ENCODE measurements around the gene HES3. TPM values are rescaled to one million over a fixed set of nuclear protein-coding genes. Genes with fewer than 3 reads are reported as not detected.

Gene HES3
- total and polyA plus RNA-seq, 9 donors, result not detected

- Histone ChIP-seq H3K27ac (no peak overlapping the region), H3K36me3 (no peaks in the 10 kb centered on the region), H3K4me3 (no peak overlapping the region), H3K9me3 (no peaks in the 10 kb centered on the region), H3K4me1 (ENCODE audit: insufficient read depth) (no peaks in the 10 kb centered on the region), H3K27me3 (no peaks in the 10 kb centered on the region)
- DNase-seq, result no peak
- 73 to 82% (median 81%) methylated on average over 8 of the region's 8 CpGs for WGBS, 3 donors
- TF ChIP-seq CTCF (IDR thresholded peaks at IDR 0.05) (no peak), EP300 (IDR thresholded peaks at IDR 0.05) (no peak), POLR2A (IDR thresholded peaks at IDR 0.05) (no peak)
- intact Hi-C loops (cut with DNase I), result no loop called here
Measured at GRCh38 chr1:6270401-6270800, 26.4 kb downstream of the HES3 start.

GRCh38 chr1:6271006-6271405 is 27.0 kb downstream of the HES3 start:
- H3K36me3 ChIP-seq, result no peaks in the 10 kb centered on the region
- intact Hi-C loops (cut with DNase I), result no loop called here
- no peak for DNase-seq
- H3K27ac ChIP-seq, result no peak overlapping the region
- H3K4me1 ChIP-seq (ENCODE audit: insufficient read depth), result peaks cover 4% of the 10 kb centered on the region
- no peaks in the 10 kb centered on the region for H3K27me3 ChIP-seq
- WGBS, 3 donors, result 69 to 81% (median 80%) methylated on average over 4 of the region's 4 CpGs
- H3K4me3 ChIP-seq, result no peak overlapping the region
- H3K9me3 ChIP-seq, result no peaks in the 10 kb centered on the region
- TF ChIP-seq EP300 (IDR thresholded peaks at IDR 0.05) (no peak), POLR2A (IDR thresholded peaks at IDR 0.05) (no peak), CTCF (IDR thresholded peaks at IDR 0.05) (no peak)

GRCh38 chr1:6271554-6271953 is 27.6 kb downstream of the HES3 start:
- Histone ChIP-seq H3K27me3 (no peaks in the 10 kb centered on the region), H3K4me3 (no peak overlapping the region), H3K4me1 (ENCODE audit: insufficient read depth) (peaks cover 6% of the 10 kb centered on the region), H3K36me3 (no peaks in the 10 kb centered on the region), H3K9me3 (no peaks in the 10 kb centered on the region), H3K27ac (no peak overlapping the region)
- intact Hi-C loops (cut with DNase I), result no loop called here
- no peak for DNase-seq
- TF ChIP-seq EP300 (IDR thresholded peaks at IDR 0.05) (no peak), POLR2A (IDR thresholded peaks at IDR 0.05) (no peak)
- WGBS, 3 donors, result 79 to 91% (median 87%) methylated on average over 12 of the region's 12 CpGs

- TF ChIP-seq POLR2A (IDR thresholded peaks at IDR 0.05) (no peak), CTCF (IDR thresholded peaks at IDR 0.05) (no peak), EP300 (IDR thresholded peaks at IDR 0.05) (no peak)
- Histone ChIP-seq H3K27ac (no peak overlapping the region), H3K27me3 (no peaks in the 10 kb centered on the region), H3K4me1 (ENCODE audit: insufficient read depth) (peaks cover 6% of the 10 kb centered on the region), H3K9me3 (no peaks in the 10 kb centered on the region), H3K4me3 (no peak overlapping the region), H3K36me3 (no peaks in the 10 kb centered on the region)
- intact Hi-C loops (cut with DNase I), result no loop called here
- DNase-seq, result no peak
- 77 to 89% (median 88%) methylated on average over 9 of the region's 9 CpGs for WGBS, 3 donors
Measured at GRCh38 chr1:6272452-6272851, 28.5 kb downstream of the HES3 start.

GRCh38 chr1:6272868-6273267 is 28.9 kb downstream of the HES3 start:
- Histone ChIP-seq H3K4me1 (ENCODE audit: insufficient read depth) (peaks cover 6% of the 10 kb centered on the region), H3K4me3 (no peak overlapping the region), H3K27me3 (no peaks in the 10 kb centered on the region), H3K9me3 (no peaks in the 10 kb centered on the region), H3K27ac (no peak overlapping the region), H3K36me3 (no peaks in the 10 kb centered on the region)
- WGBS, 3 donors, result 85 to 87% (median 86%) methylated on average over 6 of the region's 6 CpGs
- no peak for TF ChIP-seq EP300 (IDR thresholded peaks at IDR 0.05)
- TF ChIP-seq CTCF (IDR thresholded peaks at IDR 0.05), result no peak
- no peak for TF ChIP-seq POLR2A (IDR thresholded peaks at IDR 0.05)
- DNase-seq, result peak in 1 of 5 donors; percentile 22
- intact Hi-C loops (cut with DNase I), result no loop called here

All from ovary (tissue), 9 donors.